ENCODE results near the gene DACT3. TPM values are rescaled to one million over a fixed set of nuclear protein-coding genes. Genes with fewer than 3 reads are reported as not detected.

DACT3 gene
- total and polyA plus RNA-seq, 12 donors = 3.9 to 29.3 (median 12.2) TPM

DNA sequence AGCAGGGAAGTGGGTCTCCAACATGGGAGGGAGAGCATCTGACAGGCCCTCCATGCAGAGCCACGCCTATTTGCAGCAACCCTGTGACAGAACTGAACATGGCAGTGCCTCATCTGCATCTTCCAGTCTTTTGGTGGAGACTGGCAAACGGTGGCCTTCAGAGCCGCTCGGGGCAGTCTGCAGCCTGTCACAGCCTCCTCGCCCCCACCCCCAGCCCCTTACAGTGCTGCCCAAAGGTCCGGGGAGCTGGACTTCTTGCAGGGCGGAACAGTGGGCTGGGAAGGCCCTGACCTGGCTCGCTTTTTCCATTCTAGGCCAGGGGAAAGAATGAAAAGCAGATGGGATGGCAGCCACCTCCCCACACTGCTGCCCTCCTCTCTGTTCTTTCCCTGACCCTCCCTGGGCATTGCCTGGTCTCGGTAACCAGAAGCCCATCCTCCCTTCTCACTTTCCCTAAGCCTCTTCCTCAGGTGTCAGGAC, 57.2 kb downstream of the DACT3 start:
- WGBS, 2 donors = 54 to 59% methylated on average over 9 of the region's 9 CpGs
- intact Hi-C loops (cut with DNase I) = loop anchor here in 1 of 10 donors (5.0 kb wide), 1 partner anchor 144 kb away; the partner anchor contains the start of genes FKRP and STRN4
- no peak for DNase-seq

DNA sequence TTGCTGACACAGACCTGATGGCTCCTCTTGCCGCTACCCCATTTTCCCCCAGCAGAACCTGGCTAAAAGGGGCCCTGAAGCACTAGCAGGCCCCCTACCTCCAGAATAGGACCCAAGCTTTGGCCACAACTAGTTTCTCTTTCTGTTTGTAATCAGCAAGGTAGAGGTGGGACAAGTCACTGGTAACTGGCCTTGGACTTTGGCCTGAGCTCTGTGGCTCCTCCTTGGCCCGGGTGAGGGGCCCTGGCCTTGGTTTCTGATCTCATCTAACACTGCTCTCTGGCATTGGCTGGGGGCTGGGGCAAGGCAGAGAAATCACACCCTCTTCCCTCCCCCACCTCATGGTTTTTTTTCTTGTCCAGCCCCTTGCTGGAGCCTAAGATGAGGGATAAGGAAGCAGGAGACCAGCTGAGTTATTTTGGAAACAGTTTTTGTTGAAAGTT, 57.8 kb downstream of the DACT3 start:
- WGBS, 2 donors = 25% methylated on average over 2 of the region's 2 CpGs
- intact Hi-C loops (cut with DNase I) = loop anchor here in 1 of 10 donors (5.0 kb wide), 1 partner anchor 144 kb away; the partner anchor contains the start of genes FKRP and STRN4

More for the DNA sequence above, 57.2 kb downstream of the DACT3 start:
- Histone ChIP-seq H3K36me3 (peaks cover 0 to 42% (median 32%) of the 10 kb centered on the region in 9 donors), H3K4me3 (peak overlapping the region in 4 of 10 donors; percentile 11 to 100 (median 98)), H3K4me1 (peaks cover 23 to 64% (median 47%) of the 10 kb centered on the region in 9 donors), H3K9me3 (peaks cover 0 to 8% (median 5%) of the 10 kb centered on the region in 11 donors), H3K27ac (peak overlapping the region in 8 of 10 donors; percentile 43 to 100 (median 99)), H3K27me3 (no peaks in the 10 kb centered on the region)
- TF ChIP-seq, protein P1, sequence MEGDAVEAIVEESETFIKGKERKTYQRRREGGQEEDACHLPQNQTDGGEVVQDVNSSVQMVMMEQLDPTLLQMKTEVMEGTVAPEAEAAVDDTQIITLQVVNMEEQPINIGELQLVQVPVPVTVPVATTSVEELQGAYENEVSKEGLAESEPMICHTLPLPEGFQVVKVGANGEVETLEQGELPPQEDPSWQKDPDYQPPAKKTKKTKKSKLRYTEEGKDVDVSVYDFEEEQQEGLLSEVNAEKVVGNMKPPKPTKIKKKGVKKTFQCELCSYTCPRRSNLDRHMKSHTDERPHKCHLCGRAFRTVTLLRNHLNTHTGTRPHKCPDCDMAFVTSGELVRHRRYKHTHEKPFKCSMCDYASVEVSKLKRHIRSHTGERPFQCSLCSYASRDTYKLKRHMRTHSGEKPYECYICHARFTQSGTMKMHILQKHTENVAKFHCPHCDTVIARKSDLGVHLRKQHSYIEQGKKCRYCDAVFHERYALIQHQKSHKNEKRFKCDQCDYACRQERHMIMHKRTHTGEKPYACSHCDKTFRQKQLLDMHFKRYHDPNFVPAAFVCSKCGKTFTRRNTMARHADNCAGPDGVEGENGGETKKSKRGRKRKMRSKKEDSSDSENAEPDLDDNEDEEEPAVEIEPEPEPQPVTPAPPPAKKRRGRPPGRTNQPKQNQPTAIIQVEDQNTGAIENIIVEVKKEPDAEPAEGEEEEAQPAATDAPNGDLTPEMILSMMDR (IDR thresholded peaks at IDR 0.05) = no peak
- no peak for ATAC-seq

DNA sequence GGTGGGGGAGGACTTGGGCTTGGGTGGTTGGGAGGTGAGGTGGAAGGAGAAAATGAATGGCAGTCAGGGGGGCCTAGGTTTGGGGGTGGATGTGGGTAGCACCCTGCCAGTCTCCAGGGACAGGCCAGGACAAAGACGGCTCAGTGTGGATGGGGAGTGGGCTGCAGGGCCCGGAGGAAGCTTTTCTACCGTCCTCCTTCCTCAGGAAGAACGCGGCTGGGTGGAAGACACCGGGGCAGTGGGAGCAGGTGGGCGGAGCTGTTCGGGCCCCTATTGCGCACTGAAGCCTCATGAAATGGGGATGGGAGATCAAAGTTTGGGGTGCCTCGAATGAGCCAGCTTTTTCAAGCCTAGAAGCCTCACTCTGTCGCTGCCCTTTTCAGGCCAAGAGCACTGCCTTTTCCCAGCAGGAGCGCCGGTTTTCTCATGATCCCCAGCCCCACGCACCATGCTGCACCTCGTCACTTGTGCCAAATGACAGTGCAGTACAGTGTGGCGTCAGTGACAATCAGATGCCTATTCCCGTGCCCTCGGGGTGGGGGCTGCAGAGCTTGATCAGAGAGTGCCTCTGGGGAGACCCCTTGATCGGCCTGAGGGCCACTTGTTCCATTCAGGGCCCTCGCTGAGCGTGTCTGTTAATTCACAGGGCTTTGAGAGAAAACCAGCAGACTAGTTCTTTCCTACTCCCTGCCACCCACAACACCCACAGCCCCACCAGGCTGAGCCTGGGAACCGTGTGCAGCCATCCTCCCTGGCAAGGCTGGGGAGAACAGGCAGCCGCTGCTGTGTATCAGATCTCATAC, 58.4 kb downstream of the DACT3 start:
- intact Hi-C loops (cut with DNase I) = loop anchor here in 1 of 10 donors (5.0 kb wide), 1 partner anchor 145 kb away; the partner anchor contains the start of genes FKRP and STRN4
- H3K27me3 ChIP-seq = no peaks in the 10 kb centered on the region
- 10 to 14% methylated on average over 23 of the region's 23 CpGs for WGBS, 2 donors
- peak overlapping the region in 9 of 10 donors; percentile 53 to 100 (median 99) for H3K27ac ChIP-seq
- ATAC-seq = peak in 1 of 8 donors; percentile 3
- H3K4me1 ChIP-seq = peaks cover 23 to 59% (median 47%) of the 10 kb centered on the region in 9 donors
- peaks cover 0 to 30% (median 20%) of the 10 kb centered on the region in 9 donors for H3K36me3 ChIP-seq
- H3K9me3 ChIP-seq = peaks cover 0 to 20% (median 11%) of the 10 kb centered on the region in 11 donors
- no peak for DNase-seq
- TF ChIP-seq, protein P1 (IDR thresholded peaks at IDR 0.05) = no peak
- peak overlapping the region in 9 of 10 donors; percentile 83 to 100 (median 99) for H3K4me3 ChIP-seq

More for the DNA sequence above, 57.8 kb downstream of the DACT3 start:
- Histone ChIP-seq H3K36me3 (peaks cover 0 to 37% (median 26%) of the 10 kb centered on the region in 9 donors), H3K27ac (peak overlapping the region in 9 of 10 donors; percentile 53 to 100 (median 99)), H3K4me3 (peak overlapping the region in 9 of 10 donors; percentile 83 to 100 (median 99)), H3K27me3 (no peaks in the 10 kb centered on the region), H3K4me1 (peaks cover 23 to 64% (median 47%) of the 10 kb centered on the region in 9 donors), H3K9me3 (peaks cover 0 to 14% (median 11%) of the 10 kb centered on the region in 11 donors)
- TF ChIP-seq, protein P1 (IDR thresholded peaks at IDR 0.05) = no peak
- no peak for DNase-seq
- ATAC-seq = no peak

All from heart right ventricle (tissue), 16 donors.